ENCODE measurements around the gene PHGDH. TPM values are rescaled to one million over a fixed set of nuclear protein-coding genes. Genes with fewer than 3 reads are reported as not detected.

PHGDH gene
- total and polyA plus RNA-seq, 2 of the 13 experiments (the other 11 are each of a cell fraction or from before 2014, with no cell fraction given) = 95.8 to 133 TPM

DNA sequence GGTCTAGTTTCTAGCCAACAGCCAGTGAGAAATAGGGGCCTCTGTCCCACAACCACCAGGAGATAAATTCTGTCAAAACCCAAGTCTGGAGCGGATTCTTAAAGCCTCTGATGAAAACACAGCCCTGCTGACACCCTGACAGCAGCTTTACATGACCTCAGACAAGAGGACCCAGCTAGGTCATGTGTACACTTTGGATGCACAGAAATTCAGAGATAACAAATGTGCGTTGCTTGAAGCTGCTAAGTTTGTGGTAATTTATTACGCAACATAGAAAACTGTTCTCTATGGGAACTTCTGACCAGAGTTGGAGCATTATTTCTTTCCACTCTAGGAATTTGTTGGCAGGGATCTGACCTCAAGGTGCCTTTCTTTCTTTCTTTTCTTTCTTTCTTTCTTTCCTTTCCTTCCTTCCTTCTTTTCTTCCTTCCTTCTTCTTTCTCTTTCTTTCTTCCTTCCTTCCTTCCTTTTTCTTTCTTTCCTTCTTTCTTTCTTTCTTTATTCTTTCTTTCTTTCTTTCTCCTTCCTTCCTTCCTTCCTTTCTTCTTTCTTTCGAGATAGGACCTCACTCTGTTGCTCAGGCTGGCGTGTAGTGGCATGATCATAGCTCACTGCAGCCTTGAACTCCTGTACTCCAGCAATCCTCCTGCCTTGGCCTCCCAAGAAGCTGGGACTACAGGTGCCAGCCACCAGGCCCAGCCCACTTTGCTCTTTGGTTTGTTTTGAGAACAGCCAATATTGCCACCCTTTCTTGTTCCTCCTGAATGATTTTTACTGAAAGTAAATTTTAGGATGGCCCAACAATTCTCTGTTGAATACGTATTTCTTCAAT, 71.8 kb downstream of the PHGDH start (continued):
- TF ChIP-seq MBNL3 (CRISPR knock-in tag; conservative IDR thresholded peaks at IDR 0.05) (no peak), PAXIP1 (CRISPR knock-in tag; conservative IDR thresholded peaks at IDR 0.05) (peak; percentile 30; the same call in 1 of the 2 replicates), DNMT3B (CRISPR knock-in tag; conservative IDR thresholded peaks at IDR 0.05) (no peak), RARA (CRISPR knock-in tag; IDR thresholded peaks at IDR 0.05) (peak; percentile 74), ZSCAN12 (CRISPR knock-in tag; IDR thresholded peaks at IDR 0.05) (no peak), ZNF343 (CRISPR knock-in tag; IDR thresholded peaks at IDR 0.05) (no peak), SATB2 (CRISPR knock-in tag; IDR thresholded peaks at IDR 0.05) (no peak), ZNF12 (CRISPR knock-in tag; IDR thresholded peaks at IDR 0.05) (0 out of 2 replicates have a peak, but pooled peaks have one; percentile 13), SOX6 (IDR thresholded peaks at IDR 0.05) (no peak), SOX6 (CRISPR knock-in tag; IDR thresholded peaks at IDR 0.05) (peak; percentile 56; the same call in 1 of the 2 replicates), NR2F1 (CRISPR knock-in tag; IDR thresholded peaks at IDR 0.05) (peak in 1 of 2 experiments; percentile 17; a peak in 1 of 4 replicates), SETDB1 (CRISPR knock-in tag; IDR thresholded peaks at IDR 0.05; ENCODE audit: borderline replicate concordance) (no peak), ZNF350 (CRISPR knock-in tag; IDR thresholded peaks at IDR 0.05; ENCODE audit: borderline replicate concordance, low read depth) (no peak), ZNF362 (CRISPR knock-in tag; IDR thresholded peaks at IDR 0.05; ENCODE audit: borderline replicate concordance) (no peak), ZNF597 (CRISPR knock-in tag; IDR thresholded peaks at IDR 0.05) (no peak), SALL2 (CRISPR knock-in tag; IDR thresholded peaks at IDR 0.05) (no peak), KLF11 (CRISPR knock-in tag; IDR thresholded peaks at IDR 0.05) (no peak), POLR2AphosphoS2 (IDR thresholded peaks at IDR 0.05; ENCODE audit: low read depth, low read length) (no peak), FOXA1 (IDR thresholded peaks at IDR 0.05) (no peak), FOXA1 (CRISPR knock-in tag; IDR thresholded peaks at IDR 0.05) (peak; percentile 45; the same call in 1 of the 2 replicates), CEBPG (CRISPR knock-in tag; IDR thresholded peaks at IDR 0.05) (peak; percentile 92)
- TF ChIP-seq, protein P1, sequence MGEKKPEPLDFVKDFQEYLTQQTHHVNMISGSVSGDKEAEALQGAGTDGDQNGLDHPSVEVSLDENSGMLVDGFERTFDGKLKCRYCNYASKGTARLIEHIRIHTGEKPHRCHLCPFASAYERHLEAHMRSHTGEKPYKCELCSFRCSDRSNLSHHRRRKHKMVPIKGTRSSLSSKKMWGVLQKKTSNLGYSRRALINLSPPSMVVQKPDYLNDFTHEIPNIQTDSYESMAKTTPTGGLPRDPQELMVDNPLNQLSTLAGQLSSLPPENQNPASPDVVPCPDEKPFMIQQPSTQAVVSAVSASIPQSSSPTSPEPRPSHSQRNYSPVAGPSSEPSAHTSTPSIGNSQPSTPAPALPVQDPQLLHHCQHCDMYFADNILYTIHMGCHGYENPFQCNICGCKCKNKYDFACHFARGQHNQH (CRISPR knock-in tag; IDR thresholded peaks at IDR 0.05) = no peak
- TF ChIP-seq, protein P2, sequence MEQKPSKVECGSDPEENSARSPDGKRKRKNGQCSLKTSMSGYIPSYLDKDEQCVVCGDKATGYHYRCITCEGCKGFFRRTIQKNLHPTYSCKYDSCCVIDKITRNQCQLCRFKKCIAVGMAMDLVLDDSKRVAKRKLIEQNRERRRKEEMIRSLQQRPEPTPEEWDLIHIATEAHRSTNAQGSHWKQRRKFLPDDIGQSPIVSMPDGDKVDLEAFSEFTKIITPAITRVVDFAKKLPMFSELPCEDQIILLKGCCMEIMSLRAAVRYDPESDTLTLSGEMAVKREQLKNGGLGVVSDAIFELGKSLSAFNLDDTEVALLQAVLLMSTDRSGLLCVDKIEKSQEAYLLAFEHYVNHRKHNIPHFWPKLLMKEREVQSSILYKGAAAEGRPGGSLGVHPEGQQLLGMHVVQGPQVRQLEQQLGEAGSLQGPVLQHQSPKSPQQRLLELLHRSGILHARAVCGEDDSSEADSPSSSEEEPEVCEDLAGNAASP (CRISPR knock-in tag; IDR thresholded peaks at IDR 0.05; ENCODE audit: borderline replicate concordance) = peak; percentile 48; the same call in 1 of the 2 replicates

Data from HepG2 (cell line).